Activated CD4-positive, alpha-beta memory T cell treated with anti-CD3 and anti-CD28 coated beads, Interleukin-2, amount 10 ng/mL, durations not matched to agents 7 days and 5 days (primary cell): Measurements from ENCODE around the gene MYL10. TPM values are rescaled to one million over a fixed set of nuclear protein-coding genes. Genes with fewer than 3 reads are reported as not detected.

Experiments
- CTCF ChIA-PET: fragments of 350-600 bp; sonication (Branson Sonifier 250); formaldehyde crosslinking; loops from one replicate; lab custom pipeline; 2021; ENCODE audit warnings: antibody characterized with exemption, inconsistent platforms; lab: Charles Lee
- POLR2A ChIA-PET: fragments of 350-600 bp; sonication (Branson Sonifier 250); formaldehyde crosslinking; loops from one replicate; lab custom pipeline; 2021; ENCODE audit warnings: antibody characterized with exemption; lab: Charles Lee
- DNase-seq: peaks from one replicate; pipeline ENCODE4 v3.0.0-alpha.2; 2020
- H3K27ac Mint-ChIP-seq: one replicate; pipeline ENCODE4 v1.8.0; 2021; ENCODE audit warnings: mild to moderate bottlenecking, mixed read lengths
- H3K27me3 Mint-ChIP-seq: one replicate; pipeline ENCODE4 v1.8.0; 2021; ENCODE audit warnings: mixed read lengths
- H3K36me3 Mint-ChIP-seq: one replicate; pipeline ENCODE4 v1.8.0; 2021; ENCODE audit warnings: low read depth, mixed read lengths
- H3K4me1 Mint-ChIP-seq: one replicate; pipeline ENCODE4 v1.8.0; 2021; ENCODE audit warnings: mixed read lengths
- H3K4me3 Mint-ChIP-seq: one replicate; pipeline ENCODE4 v1.8.0; 2021; ENCODE audit warnings: mild to moderate bottlenecking, mixed read lengths
- H3K9me3 Mint-ChIP-seq: one replicate; pipeline ENCODE4 v1.8.0; 2021; ENCODE audit warnings: mixed read lengths
- total RNA-seq, 2 experiments: library from RNA; stranded (reverse); gene quantifications; one replicate each; pipeline ENCODE4 v1.2.3, GENCODE V29; 2021

The MYL10 gene
- total RNA-seq, 2 experiments from 2014 or later: not detected

DNA sequence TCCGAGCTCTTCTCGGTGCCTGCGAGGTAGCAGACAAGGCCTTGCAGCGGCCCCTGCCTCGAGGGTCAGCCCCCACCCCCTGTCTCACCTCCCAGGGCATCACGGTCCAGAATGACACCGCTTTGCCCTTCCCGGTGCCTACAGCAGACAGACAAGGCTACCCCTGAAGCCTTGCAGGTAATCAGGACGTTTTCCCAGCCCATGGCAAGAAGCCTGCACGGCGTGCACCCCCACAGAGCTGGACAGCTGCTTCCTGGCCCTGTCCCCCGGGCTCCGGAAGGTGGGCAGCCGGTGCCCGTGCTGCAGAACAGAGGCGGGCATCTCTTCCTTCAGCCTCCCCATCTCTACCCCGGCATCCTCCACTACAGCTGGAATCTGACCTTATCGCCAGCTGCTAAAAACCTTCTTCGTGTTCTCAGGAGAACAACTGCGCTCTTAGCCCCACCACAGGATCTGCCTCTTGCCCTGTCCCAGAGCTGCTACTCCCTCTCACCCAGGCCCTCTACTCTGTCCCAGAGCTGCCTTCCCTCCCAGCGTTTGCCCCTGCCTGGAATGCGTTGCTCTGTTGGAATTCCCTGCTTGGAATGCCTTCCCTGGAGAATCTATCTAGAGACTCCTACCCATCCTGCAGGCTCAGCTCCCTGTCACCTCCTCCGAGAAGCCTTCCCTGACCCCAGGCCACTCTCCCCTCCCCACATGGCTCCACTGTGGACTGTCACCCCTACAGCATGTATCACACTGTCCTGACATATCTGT is 4.7 kb downstream of the MYL10 start:
- no peak overlapping the region for H3K27ac Mint-ChIP-seq

GRCh38 chr7:101622609-101623173 is 6.4 kb downstream of the MYL10 start:
- peaks cover 10% of the 10 kb centered on the region for H3K27me3 Mint-ChIP-seq
- no peaks in the 10 kb centered on the region for H3K9me3 Mint-ChIP-seq
- H3K36me3 Mint-ChIP-seq: no peaks in the 10 kb centered on the region
- no peak overlapping the region for H3K27ac Mint-ChIP-seq
- CTCF ChIA-PET: no interaction called here
- DNase-seq: no peak
- H3K4me1 Mint-ChIP-seq: no peaks in the 10 kb centered on the region
- POLR2A ChIA-PET: no interaction called here
- H3K4me3 Mint-ChIP-seq: no peak overlapping the region

More for the DNA sequence above, 4.7 kb downstream of the MYL10 start:
- Mint-ChIP-seq H3K9me3 (no peaks in the 10 kb centered on the region), H3K4me3 (no peak overlapping the region), H3K4me1 (no peaks in the 10 kb centered on the region), H3K27me3 (peaks cover 10% of the 10 kb centered on the region), H3K36me3 (no peaks in the 10 kb centered on the region)
- no peak for DNase-seq
- POLR2A ChIA-PET: no interaction called here
- CTCF ChIA-PET: no interaction called here

GRCh38 chr7:101620991-101621390 is 8.1 kb downstream of the MYL10 start:
- Mint-ChIP-seq H3K27ac (no peak overlapping the region), H3K27me3 (peaks cover 10% of the 10 kb centered on the region), H3K4me1 (no peaks in the 10 kb centered on the region), H3K36me3 (no peaks in the 10 kb centered on the region), H3K4me3 (no peak overlapping the region), H3K9me3 (no peaks in the 10 kb centered on the region)
- no peak for DNase-seq
- ChIA-PET CTCF (no interaction called here), POLR2A (no interaction called here)

- CTCF ChIA-PET: interaction anchor here (0.7 kb wide), 1 partner anchor 544 kb away, joined by 4 read pairs; no protein-coding TSS in a partner anchor
- no peaks in the 10 kb centered on the region for H3K4me1 Mint-ChIP-seq
- no peaks in the 10 kb centered on the region for H3K36me3 Mint-ChIP-seq
These were observed 8.7 kb downstream of the MYL10 start for GRCh38 chr7:101620395-101620794.

GRCh38 chr7:101618916-101619315 is 10.2 kb downstream of the MYL10 start:
- Mint-ChIP-seq H3K9me3 (no peaks in the 10 kb centered on the region), H3K4me3 (no peak overlapping the region), H3K4me1 (no peaks in the 10 kb centered on the region), H3K27me3 (no peaks in the 10 kb centered on the region), H3K36me3 (no peaks in the 10 kb centered on the region), H3K27ac (no peak overlapping the region)
- ChIA-PET CTCF (no interaction called here), POLR2A (no interaction called here)
- no peak for DNase-seq

More at GRCh38 chr7:101620395-101620794, 8.7 kb downstream of the MYL10 start:
- Mint-ChIP-seq H3K27ac (no peak overlapping the region), H3K9me3 (no peaks in the 10 kb centered on the region), H3K4me3 (no peak overlapping the region), H3K27me3 (peaks cover 7% of the 10 kb centered on the region)
- DNase-seq: no peak
- POLR2A ChIA-PET: no interaction called here

GRCh38 chr7:101618207-101618839 is 10.8 kb downstream of the MYL10 start:
- Mint-ChIP-seq H3K27me3 (no peaks in the 10 kb centered on the region), H3K27ac (no peak overlapping the region), H3K9me3 (no peaks in the 10 kb centered on the region), H3K4me1 (no peaks in the 10 kb centered on the region), H3K4me3 (no peak overlapping the region), H3K36me3 (no peaks in the 10 kb centered on the region)
- CTCF ChIA-PET: interaction anchor here (0.6 kb wide), 1 partner anchor 817 kb away, joined by 3 read pairs; no protein-coding TSS in a partner anchor
- POLR2A ChIA-PET: no interaction called here
- no peak for DNase-seq

DNA sequence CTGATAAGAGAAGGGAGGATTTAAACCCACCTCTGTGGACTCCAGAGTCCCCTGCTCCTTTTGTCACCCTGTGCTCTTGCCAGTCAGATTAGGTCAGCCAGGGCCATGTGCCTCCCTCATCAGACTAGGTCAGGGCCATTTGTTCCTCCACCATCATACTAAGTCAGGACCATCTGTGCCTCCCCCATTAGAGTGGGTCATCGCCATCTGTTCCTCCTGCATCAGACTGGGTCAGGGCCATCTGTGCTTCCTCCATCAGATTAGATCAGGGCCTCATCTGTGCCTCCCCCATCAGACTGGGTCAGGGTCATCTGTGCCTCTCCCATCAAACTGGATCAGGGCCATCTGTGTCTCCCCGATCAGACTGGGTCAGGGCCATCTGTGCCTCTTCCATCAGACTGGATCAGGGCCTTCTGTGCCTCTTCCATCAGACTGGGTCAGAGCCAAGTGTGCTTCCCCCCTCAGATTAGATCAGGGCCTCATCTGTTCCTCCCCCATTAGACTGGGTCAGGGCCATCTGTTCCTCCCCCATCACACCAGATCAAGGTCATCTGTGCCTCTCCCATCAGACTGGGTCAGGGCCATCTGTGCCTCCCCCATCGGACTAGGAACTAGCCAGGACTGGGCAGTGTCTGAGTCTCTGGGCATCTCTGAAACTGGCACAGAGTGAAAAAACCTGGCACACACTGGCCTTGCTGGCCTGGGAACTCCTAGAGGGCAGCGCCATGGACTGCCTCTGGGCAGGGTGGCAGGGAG is 11.5 kb downstream of the MYL10 start:
- Mint-ChIP-seq H3K9me3 (no peaks in the 10 kb centered on the region), H3K36me3 (no peaks in the 10 kb centered on the region), H3K4me3 (no peak overlapping the region), H3K27ac (no peak overlapping the region), H3K27me3 (no peaks in the 10 kb centered on the region), H3K4me1 (no peaks in the 10 kb centered on the region)
- DNase-seq: no peak
- ChIA-PET POLR2A (no interaction called here), CTCF (interaction anchor here (0.6 kb wide), 1 partner anchor 818 kb away, joined by 3 read pairs; no protein-coding TSS in a partner anchor)

GRCh38 chr7:101615446-101615845 is 13.7 kb downstream of the MYL10 start:
- Mint-ChIP-seq H3K4me1 (no peaks in the 10 kb centered on the region), H3K27ac (no peak overlapping the region), H3K4me3 (no peak overlapping the region), H3K27me3 (no peaks in the 10 kb centered on the region), H3K9me3 (no peaks in the 10 kb centered on the region), H3K36me3 (no peaks in the 10 kb centered on the region)
- no peak for DNase-seq
- ChIA-PET POLR2A (no interaction called here), CTCF (interaction anchor here (1.3 kb wide), 1 partner anchor 13 kb away, joined by 5 read pairs; no protein-coding TSS in a partner anchor)

DNA sequence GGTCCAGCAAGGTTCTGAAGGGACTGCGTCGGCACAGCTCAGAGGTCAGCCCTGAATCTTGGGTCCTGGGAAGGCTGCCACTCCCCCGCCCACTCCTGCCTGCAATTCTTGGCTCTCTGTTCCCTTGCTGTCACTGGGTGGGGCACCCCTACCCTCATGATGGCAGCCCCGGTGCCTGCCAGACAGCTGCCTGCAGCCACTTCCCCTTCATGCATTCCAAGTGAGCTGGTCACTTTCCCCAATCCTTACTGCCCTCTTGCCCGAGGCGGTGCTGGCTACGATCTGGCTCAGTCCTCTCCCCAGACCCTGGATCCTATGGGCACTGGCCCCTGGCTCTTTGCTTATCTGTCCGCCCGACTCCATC is 14.2 kb downstream of the MYL10 start:
- POLR2A ChIA-PET: no interaction called here
- Mint-ChIP-seq H3K4me3 (no peak overlapping the region), H3K27ac (no peak overlapping the region), H3K9me3 (no peaks in the 10 kb centered on the region), H3K36me3 (no peaks in the 10 kb centered on the region), H3K27me3 (no peaks in the 10 kb centered on the region), H3K4me1 (no peaks in the 10 kb centered on the region)
- CTCF ChIA-PET: no interaction called here
- DNase-seq: no peak

DNA sequence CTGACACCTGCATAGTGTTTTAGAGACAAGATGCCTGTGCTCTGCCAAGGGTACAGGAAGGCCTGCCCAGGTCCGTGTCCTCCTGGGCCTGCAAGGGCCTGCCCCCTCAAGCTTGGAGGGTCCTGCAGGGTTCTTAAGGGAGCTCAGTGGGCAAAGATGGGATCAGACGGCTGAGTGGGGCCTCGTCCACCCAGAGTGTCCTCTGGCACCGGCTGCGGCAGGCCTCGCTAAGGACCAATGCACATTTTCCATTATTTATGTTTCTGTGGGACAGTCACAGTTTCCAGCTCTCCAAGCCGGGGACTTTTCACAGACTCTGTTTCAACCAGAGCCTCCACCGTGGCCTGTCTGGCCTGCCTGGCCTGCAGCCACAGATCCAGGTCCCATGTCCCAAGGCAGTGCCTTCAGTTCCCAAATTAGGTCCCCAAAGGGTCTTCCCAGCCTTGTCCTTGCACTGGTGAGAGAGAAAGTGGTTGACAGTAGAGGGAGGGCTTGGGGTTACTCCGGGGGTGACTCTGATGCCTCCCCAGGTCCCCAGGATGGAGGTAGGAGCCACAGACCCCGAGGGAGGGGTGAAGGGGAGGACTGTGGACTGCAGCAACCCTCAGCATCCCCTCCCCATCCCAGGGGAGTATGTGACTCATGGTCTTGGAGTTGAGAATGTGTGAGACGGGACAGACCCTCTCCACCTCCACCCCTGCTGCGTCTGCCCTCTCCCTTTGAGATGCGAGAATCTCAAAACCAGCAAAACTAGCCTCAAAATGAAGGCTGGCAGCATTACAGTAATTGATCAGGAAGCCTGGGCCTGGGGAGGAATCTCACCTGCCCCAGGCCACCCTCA is 14.8 kb downstream of the MYL10 start:
- H3K27me3 Mint-ChIP-seq: no peaks in the 10 kb centered on the region
- H3K9me3 Mint-ChIP-seq: no peaks in the 10 kb centered on the region
- no peaks in the 10 kb centered on the region for H3K36me3 Mint-ChIP-seq
- DNase-seq: no peak
- H3K27ac Mint-ChIP-seq: no peak overlapping the region
- ChIA-PET POLR2A (no interaction called here), CTCF (no interaction called here)
- no peaks in the 10 kb centered on the region for H3K4me1 Mint-ChIP-seq
- no peak overlapping the region for H3K4me3 Mint-ChIP-seq

- ChIA-PET POLR2A (no interaction called here), CTCF (interaction anchor here (1.2 kb wide), 1 partner anchor 10 kb away, joined by 4 read pairs; no protein-coding TSS in a partner anchor)
- H3K36me3 Mint-ChIP-seq: no peaks in the 10 kb centered on the region
- no peaks in the 10 kb centered on the region for H3K9me3 Mint-ChIP-seq
- H3K4me3 Mint-ChIP-seq: no peak overlapping the region
- DNase-seq: no peak
- H3K4me1 Mint-ChIP-seq: no peaks in the 10 kb centered on the region
- no peaks in the 10 kb centered on the region for H3K27me3 Mint-ChIP-seq
- no peak overlapping the region for H3K27ac Mint-ChIP-seq
These were observed 16.1 kb downstream of the MYL10 start for GRCh38 chr7:101612885-101613515.
